ENCODE measurements around the gene ANAPC5. TPM values are rescaled to one million over a fixed set of nuclear protein-coding genes. Genes with fewer than 3 reads are reported as not detected.
"Not testable (repeated sequence)": the region's sequence is repeated elsewhere in the genome, so short reads cannot be mapped to it uniquely, and the experiment has no call there.

The ANAPC5 gene
- total RNA-seq, 3 donors from 2014 or later (not counting 1 experiment from before 2014, with no cell fraction given), result 134 to 171 (median 163) TPM

DNA sequence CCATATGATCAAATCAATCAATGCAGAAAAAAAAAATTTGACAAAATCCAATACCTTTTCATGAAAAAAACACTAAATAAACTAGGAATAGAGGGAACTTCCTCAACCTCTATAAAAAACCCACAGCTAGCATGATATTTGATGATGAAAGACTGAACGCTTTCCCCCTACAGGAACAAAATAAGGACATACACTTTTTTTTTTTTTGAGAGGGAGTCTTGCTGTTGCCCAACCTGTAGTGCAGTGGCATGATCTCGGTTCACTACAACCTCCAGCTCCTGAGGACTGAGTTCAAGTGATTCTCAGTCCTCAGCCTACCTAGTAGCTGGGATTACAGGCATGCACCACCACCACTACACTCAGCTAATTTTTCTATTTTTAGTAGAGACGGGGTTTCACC lies 37.8 kb downstream of the ANAPC5 start:
- Mint-ChIP-seq H3K36me3 (peaks cover 22% of the 10 kb centered on the region), H3K27me3 (ENCODE audit: low read depth in 2 of 2) (no peaks in the 10 kb centered on the region), H3K9me3 (no peaks in the 10 kb centered on the region), H3K4me3 (no peak overlapping the region), H3K4me1 (peaks cover 12 to 15% of the 10 kb centered on the region in 2 donors), H3K27ac (peak overlapping the region in 1 of 2 donors; percentile 36)
- Histone ChIP-seq H3K27ac (ENCODE audit: low read length) (no peak overlapping the region), H3K36me3 (ENCODE audit: control insufficient read depth, insufficient read depth, low read length) (peaks cover 44% of the 10 kb centered on the region), H3K4me3 (ENCODE audit: low read length) (no peak overlapping the region), H3K9me3 (ENCODE audit: control insufficient read depth, insufficient read depth, low read length) (no peaks in the 10 kb centered on the region), H3K27me3 (ENCODE audit: control insufficient read depth, insufficient read depth, low read length) (no peaks in the 10 kb centered on the region), H3K4me1 (ENCODE audit: control insufficient read depth, insufficient read depth, low read length) (no peaks in the 10 kb centered on the region)
- TF ChIP-seq, protein P1, sequence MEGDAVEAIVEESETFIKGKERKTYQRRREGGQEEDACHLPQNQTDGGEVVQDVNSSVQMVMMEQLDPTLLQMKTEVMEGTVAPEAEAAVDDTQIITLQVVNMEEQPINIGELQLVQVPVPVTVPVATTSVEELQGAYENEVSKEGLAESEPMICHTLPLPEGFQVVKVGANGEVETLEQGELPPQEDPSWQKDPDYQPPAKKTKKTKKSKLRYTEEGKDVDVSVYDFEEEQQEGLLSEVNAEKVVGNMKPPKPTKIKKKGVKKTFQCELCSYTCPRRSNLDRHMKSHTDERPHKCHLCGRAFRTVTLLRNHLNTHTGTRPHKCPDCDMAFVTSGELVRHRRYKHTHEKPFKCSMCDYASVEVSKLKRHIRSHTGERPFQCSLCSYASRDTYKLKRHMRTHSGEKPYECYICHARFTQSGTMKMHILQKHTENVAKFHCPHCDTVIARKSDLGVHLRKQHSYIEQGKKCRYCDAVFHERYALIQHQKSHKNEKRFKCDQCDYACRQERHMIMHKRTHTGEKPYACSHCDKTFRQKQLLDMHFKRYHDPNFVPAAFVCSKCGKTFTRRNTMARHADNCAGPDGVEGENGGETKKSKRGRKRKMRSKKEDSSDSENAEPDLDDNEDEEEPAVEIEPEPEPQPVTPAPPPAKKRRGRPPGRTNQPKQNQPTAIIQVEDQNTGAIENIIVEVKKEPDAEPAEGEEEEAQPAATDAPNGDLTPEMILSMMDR (IDR thresholded peaks at IDR 0.05), result no peak
- intact Hi-C loops (cut with micrococcal nuclease), result no loop called here
- ATAC-seq (no peak), DNase-seq (no peak)
- WGBS (ENCODE audit: insufficient coverage), result 74% methylated on average over 3 of the region's 3 CpGs

DNA sequence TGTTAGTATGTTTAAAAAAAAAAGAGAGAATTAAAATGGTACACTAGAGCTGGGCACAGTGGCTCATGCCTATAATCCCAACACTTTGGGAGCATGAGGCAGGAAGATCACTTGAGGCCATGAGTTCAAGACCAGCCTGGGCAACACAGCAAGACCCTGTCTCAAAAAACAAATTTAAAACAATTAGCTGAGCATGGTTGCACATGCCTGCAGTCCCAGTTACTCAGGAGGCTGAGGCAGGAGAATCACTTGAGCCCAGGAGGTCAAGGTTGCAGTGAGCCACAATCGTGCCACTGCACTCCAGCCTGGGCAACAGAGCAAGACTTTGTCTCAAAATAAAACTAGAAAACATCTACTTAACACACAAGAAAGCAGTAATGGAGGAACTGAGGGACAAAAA lies 42.0 kb downstream of the ANAPC5 start:
- H3K4me3 ChIP-seq (ENCODE audit: low read length); H3K9me3 Mint-ChIP-seq; ATAC-seq; intact Hi-C loops (cut with micrococcal nuclease); H3K27ac Mint-ChIP-seq; H3K27me3 Mint-ChIP-seq (ENCODE audit: low read depth in 2 of 2); H3K27ac ChIP-seq (ENCODE audit: low read length); H3K9me3 ChIP-seq (ENCODE audit: control insufficient read depth, insufficient read depth, low read length); H3K4me1 ChIP-seq (ENCODE audit: control insufficient read depth, insufficient read depth, low read length); H3K4me3 Mint-ChIP-seq; DNase-seq; H3K27me3 ChIP-seq (ENCODE audit: control insufficient read depth, insufficient read depth, low read length): not testable (repeated sequence)
- H3K4me1 Mint-ChIP-seq, result peaks cover 12 to 15% of the 10 kb centered on the region in 2 donors
- peaks cover 34% of the 10 kb centered on the region for H3K36me3 ChIP-seq (ENCODE audit: control insufficient read depth, insufficient read depth, low read length)
- H3K36me3 Mint-ChIP-seq, result peaks cover 29% of the 10 kb centered on the region
- no CpG with 5 or more reads among the region's 1 CpG for WGBS (ENCODE audit: insufficient coverage)

DNA sequence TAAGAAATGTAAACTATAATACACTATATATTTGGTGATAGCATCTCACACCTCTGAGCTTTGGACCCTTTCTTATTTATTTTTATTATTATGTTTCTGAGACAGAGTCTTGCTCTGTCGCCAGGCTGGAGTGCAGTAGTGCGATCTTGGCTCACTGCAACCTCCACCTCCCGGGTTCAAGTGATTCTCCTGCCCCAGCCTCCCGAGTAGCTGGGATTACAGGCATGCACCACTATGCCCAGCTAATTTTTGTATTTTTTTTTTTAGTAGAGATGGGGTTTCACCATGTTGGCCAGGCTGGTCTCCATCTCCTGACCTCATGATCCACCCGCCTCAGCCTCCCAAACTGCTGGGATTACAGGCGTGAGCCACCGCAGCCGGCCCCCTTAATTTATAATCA lies 44.8 kb downstream of the ANAPC5 start:
- H3K36me3 ChIP-seq (ENCODE audit: control insufficient read depth, insufficient read depth, low read length), result peaks cover 32% of the 10 kb centered on the region
- not testable (repeated sequence) for H3K9me3 Mint-ChIP-seq

DNA sequence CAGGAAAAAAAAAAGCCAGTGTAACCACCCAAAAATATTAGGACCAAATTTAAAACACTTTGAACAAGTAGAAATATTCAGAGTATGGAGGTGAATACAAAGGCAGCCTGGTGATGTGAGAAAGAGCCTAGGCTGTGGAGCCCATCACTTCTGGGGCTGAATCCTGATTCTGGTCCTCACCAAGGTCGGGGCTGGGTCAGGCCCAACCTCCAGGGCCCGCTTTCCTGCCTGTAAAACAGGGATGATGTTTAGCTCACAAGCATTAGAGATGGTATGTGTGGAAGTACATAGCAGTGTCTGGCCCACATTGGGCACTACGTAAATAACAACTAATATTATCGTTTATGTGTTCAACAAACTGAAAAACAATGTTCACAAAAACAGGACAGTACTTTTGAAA lies 47.9 kb downstream of the ANAPC5 start:
- Mint-ChIP-seq H3K4me1 (no peaks in the 10 kb centered on the region), H3K9me3 (no peaks in the 10 kb centered on the region), H3K27ac (no peak overlapping the region), H3K36me3 (peaks cover 8% of the 10 kb centered on the region), H3K27me3 (ENCODE audit: low read depth in 2 of 2) (no peaks in the 10 kb centered on the region), H3K4me3 (no peak overlapping the region)
- Histone ChIP-seq H3K4me1 (ENCODE audit: control insufficient read depth, insufficient read depth, low read length) (no peaks in the 10 kb centered on the region), H3K27ac (ENCODE audit: low read length) (no peak overlapping the region), H3K4me3 (ENCODE audit: low read length) (no peak overlapping the region), H3K27me3 (ENCODE audit: control insufficient read depth, insufficient read depth, low read length) (no peaks in the 10 kb centered on the region), H3K36me3 (ENCODE audit: control insufficient read depth, insufficient read depth, low read length) (peaks cover 13% of the 10 kb centered on the region), H3K9me3 (ENCODE audit: control insufficient read depth, insufficient read depth, low read length) (no peaks in the 10 kb centered on the region)
- ATAC-seq (no peak), DNase-seq (no peak)
- intact Hi-C loops (cut with micrococcal nuclease), result no loop called here
- TF ChIP-seq, protein P1 (IDR thresholded peaks at IDR 0.05), result no peak
- 90% methylated on average over 4 of the region's 4 CpGs for WGBS (ENCODE audit: insufficient coverage)

More for the DNA sequence above, 44.8 kb downstream of the ANAPC5 start:
- H3K9me3 ChIP-seq (ENCODE audit: control insufficient read depth, insufficient read depth, low read length); ATAC-seq; intact Hi-C loops (cut with micrococcal nuclease); H3K27me3 Mint-ChIP-seq (ENCODE audit: low read depth in 2 of 2); H3K4me1 ChIP-seq (ENCODE audit: control insufficient read depth, insufficient read depth, low read length); H3K27me3 ChIP-seq (ENCODE audit: control insufficient read depth, insufficient read depth, low read length); DNase-seq; H3K27ac Mint-ChIP-seq; H3K4me3 Mint-ChIP-seq; H3K4me3 ChIP-seq (ENCODE audit: low read length); H3K27ac ChIP-seq (ENCODE audit: low read length); H3K4me1 Mint-ChIP-seq: not testable (repeated sequence)
- WGBS (ENCODE audit: insufficient coverage), result 96% methylated on average over 7 of the region's 8 CpGs
- peaks cover 23% of the 10 kb centered on the region for H3K36me3 Mint-ChIP-seq

Data from natural killer cell (primary cell).